ENCODE results near the gene KRI1. TPM values are rescaled to one million over a fixed set of nuclear protein-coding genes. Genes with fewer than 3 reads are reported as not detected.

The KRI1 gene
- total and polyA plus RNA-seq, 4 donors: 4.6 to 14.1 (median 7.0) TPM

- TF ChIP-seq JUND (IDR thresholded peaks at IDR 0.05) (no peak), FOXA1 (IDR thresholded peaks at IDR 0.05) (no peak), RAD21 (IDR thresholded peaks at IDR 0.05) (no peak), HNF4G (IDR thresholded peaks at IDR 0.05) (no peak), GABPA (IDR thresholded peaks at IDR 0.05 in 1 of 2, conservative IDR thresholded peaks at IDR 0.05 in 1 of 2) (no peak), CTCF (IDR thresholded peaks at IDR 0.05; ENCODE audit: low read depth, low read length, missing input control) (no peak), FOXA2 (IDR thresholded peaks at IDR 0.05) (no peak), ZBTB33 (IDR thresholded peaks at IDR 0.05) (no peak), EGR1 (IDR thresholded peaks at IDR 0.05; ENCODE audit: low read depth in 2 of 2) (no peak), NR2F2 (IDR thresholded peaks at IDR 0.05) (no peak), MAX (IDR thresholded peaks at IDR 0.05) (no peak), TAF1 (conservative IDR thresholded peaks at IDR 0.05) (no peak), REST (IDR thresholded peaks at IDR 0.05) (no peak)
- 80% methylated on average over 9 of the region's 9 CpGs for WGBS
- H3K9me3 ChIP-seq (ENCODE audit: control insufficient read depth in 4 of 4, low read length in 3 of 4): no peaks in the 10 kb centered on the region
- no peak for DNase-seq (ENCODE audit: low spot score)
- no peak overlapping the region for H3K4me3 ChIP-seq (ENCODE audit: low read depth in 1 of 3, low read length in 3 of 3)
- no peaks in the 10 kb centered on the region for H3K36me3 ChIP-seq (ENCODE audit: control insufficient read depth in 4 of 4, insufficient read depth in 3 of 4, low read depth in 1 of 4, low read length in 3 of 4)
- no peaks in the 10 kb centered on the region for H3K27me3 ChIP-seq (ENCODE audit: control insufficient read depth in 4 of 4, insufficient read depth in 4 of 4, low read length in 3 of 4)
- no peak overlapping the region for H3K9ac ChIP-seq (ENCODE audit: low read depth in 1 of 2, low read length in 2 of 2)
- no peaks in the 10 kb centered on the region for H3K4me1 ChIP-seq (ENCODE audit: control insufficient read depth in 4 of 4, insufficient read depth in 4 of 4, low read length in 3 of 4)
- peak overlapping the region; percentile 31 to 50 for H3K27ac ChIP-seq (ENCODE audit: low read depth in 1 of 2, low read length in 2 of 2)
These were observed 28.2 kb upstream of the KRI1 start for GRCh38 chr19:10593820-10594637.

GRCh38 chr19:10593148-10593547, 27.3 kb upstream of the KRI1 start:
- no peaks in the 10 kb centered on the region for H3K36me3 ChIP-seq (ENCODE audit: control insufficient read depth in 4 of 4, insufficient read depth in 3 of 4, low read depth in 1 of 4, low read length in 3 of 4)
- no peaks in the 10 kb centered on the region for H3K4me1 ChIP-seq (ENCODE audit: control insufficient read depth in 4 of 4, insufficient read depth in 4 of 4, low read length in 3 of 4)
- no peaks in the 10 kb centered on the region for H3K9me3 ChIP-seq (ENCODE audit: control insufficient read depth in 4 of 4, low read length in 3 of 4)
- no peaks in the 10 kb centered on the region for H3K27me3 ChIP-seq (ENCODE audit: control insufficient read depth in 4 of 4, insufficient read depth in 4 of 4, low read length in 3 of 4)
- no peak overlapping the region for H3K4me3 ChIP-seq (ENCODE audit: low read depth in 1 of 3, low read length in 3 of 3)
- H3K27ac ChIP-seq (ENCODE audit: low read depth in 1 of 2, low read length in 2 of 2): no peak overlapping the region
- TF ChIP-seq CTCF (IDR thresholded peaks at IDR 0.05; ENCODE audit: low read depth, low read length, missing input control): no peak
- no peak for TF ChIP-seq EGR1 (IDR thresholded peaks at IDR 0.05; ENCODE audit: low read depth in 2 of 2)
- no peak for TF ChIP-seq JUND (IDR thresholded peaks at IDR 0.05)
- 93% methylated on average over 7 of the region's 7 CpGs for WGBS
- H3K9ac ChIP-seq (ENCODE audit: low read depth in 1 of 2, low read length in 2 of 2): no peak overlapping the region
- DNase-seq (ENCODE audit: low spot score): no peak
